ENCODE measurements around the gene GTF2A2.

GTF2A2 gene

GRCh38 chr15:59616379-59616778 lies 40.9 kb downstream of the GTF2A2 start:
- no peak for DNase-seq (ENCODE audit: extremely low read depth, low read depth)
- no peak for TF ChIP-seq CTCF (IDR thresholded peaks at IDR 0.05; ENCODE audit: low read depth, low read length)

- TF ChIP-seq CTCF (IDR thresholded peaks at IDR 0.05; ENCODE audit: low read depth, low read length) = no peak
- no peak for DNase-seq (ENCODE audit: extremely low read depth, low read depth)
Observed at GRCh38 chr15:59615661-59616060, 41.7 kb downstream of the GTF2A2 start.

DNA sequence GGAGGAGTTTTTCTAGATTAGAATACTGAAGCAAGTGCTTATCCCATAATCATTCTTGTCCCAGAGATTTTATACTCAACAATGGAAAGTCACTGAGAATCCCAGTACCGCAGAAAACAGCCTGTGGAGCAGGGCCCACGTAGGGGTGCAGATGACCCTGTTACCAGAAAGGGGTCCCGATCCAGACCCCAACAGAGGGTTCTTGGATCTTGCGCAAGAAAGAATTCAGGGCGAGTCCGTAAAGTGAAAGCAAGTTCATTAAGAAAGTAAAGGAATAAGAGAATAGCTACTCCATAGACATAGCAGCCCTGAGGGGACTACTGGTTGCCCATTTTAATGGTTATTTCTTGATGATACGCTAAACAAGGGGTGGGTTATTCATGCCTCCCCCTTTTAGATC lies 43.2 kb downstream of the GTF2A2 start:
- no peak for TF ChIP-seq CTCF (IDR thresholded peaks at IDR 0.05; ENCODE audit: low read depth, low read length)
- DNase-seq (ENCODE audit: extremely low read depth, low read depth) = no peak

DNA sequence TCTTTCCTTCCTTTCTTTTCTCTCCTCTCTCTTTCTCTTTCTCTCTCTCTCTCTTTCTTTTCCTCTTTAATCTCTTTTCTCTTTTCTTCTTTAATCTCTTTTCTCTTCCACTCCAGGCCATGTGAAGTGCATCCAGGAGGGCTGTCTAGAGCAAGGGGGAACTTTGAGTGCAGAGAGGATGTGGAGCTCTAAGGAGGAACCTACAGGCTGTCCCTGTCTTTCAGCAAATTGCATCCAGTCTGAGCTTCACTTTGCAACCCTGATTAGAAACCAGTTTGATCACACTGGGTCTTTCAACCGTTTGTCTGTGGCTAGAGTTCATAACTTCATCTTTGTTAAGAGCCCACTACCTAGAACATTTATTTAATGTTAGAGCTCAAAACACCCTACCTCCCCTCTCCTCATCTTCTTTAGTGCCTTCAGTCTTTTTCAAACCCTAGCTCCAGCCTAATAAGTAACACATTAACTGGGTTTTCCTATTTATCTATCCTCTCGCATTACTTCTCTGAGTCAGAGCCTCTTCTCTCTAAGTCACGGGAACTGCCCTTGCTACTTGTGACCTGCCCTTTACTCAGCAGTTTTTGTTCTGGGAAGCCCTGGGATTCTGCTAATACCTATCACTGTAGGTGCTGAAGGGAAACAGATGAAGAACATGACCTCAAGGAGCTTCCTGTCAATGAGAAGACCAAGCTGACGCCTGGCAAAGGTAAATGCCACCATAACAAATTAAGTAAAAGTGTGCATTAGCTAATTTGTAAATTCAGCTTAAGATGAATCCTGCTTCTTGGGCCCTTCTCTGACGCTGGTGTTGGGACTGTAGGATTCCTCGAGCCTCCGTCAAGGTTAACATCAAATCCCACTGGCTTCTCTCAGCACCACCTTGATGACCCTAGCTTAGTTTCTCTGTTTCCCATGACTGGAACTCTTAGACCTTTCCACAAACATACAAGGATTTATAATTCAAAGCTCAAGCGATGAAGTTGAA lies 45.7 kb downstream of the GTF2A2 start, which contains the start of gene GCNT3:
Gene GCNT3 (plus strand): TSS at position 508 of the 985 bp plus-strand sequence. CDS start 6,456 bp downstream, outside the sequence.
- TF ChIP-seq CTCF (IDR thresholded peaks at IDR 0.05; ENCODE audit: low read depth, low read length) = no peak
- no peak for DNase-seq (ENCODE audit: extremely low read depth, low read depth)

DNA sequence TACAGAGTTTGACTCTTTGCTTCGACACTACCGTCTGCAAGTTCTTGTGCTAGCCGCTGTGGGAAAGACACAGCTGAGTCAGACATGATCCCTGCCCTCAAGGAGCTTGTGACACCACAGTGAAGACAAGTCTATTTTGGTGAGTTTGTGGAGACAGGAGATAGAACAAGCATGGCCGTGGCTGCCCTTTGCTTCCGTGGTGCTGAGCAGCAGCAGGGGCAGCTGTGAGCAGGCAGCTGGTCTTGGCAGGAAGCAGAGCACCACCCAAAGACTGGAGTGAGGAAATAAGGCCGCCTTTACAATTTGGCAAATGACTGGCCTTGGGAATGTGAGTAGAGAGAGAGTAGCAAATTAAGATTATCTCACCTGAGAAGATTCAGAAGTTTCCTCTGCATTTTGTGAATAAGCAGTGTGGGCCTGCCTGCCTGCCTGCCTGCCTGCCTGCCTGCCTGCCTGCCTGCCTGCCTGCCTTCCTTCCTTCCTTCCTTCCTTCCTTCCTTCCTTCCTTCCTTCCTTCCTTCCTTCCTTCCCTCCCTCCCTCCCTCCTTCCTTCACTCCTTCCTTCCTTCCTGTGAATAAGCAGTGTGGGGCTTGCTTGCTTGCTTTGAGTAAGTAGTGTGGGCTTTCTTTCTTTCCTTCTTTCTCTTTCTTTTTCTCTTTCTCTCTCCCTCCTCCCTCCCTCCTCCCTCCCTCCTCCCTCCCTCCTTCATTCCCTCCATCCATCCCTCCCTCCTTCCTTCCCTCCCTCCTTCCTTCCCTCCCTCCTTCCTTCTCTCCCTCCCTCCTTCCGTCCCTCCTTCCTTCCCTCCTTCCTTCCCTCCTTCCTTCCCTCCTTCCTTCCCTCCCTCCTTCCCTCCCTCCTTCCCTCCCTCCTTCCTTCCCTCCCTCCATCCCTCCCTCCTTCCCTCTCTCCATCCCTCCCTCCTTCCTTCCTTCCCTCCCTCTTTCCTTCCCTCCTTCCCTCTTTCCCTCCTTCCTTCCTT lies 47.3 kb downstream of the GTF2A2 start:
- no peak for DNase-seq (ENCODE audit: extremely low read depth, low read depth)
- no peak for TF ChIP-seq CTCF (IDR thresholded peaks at IDR 0.05; ENCODE audit: low read depth, low read length)

DNA sequence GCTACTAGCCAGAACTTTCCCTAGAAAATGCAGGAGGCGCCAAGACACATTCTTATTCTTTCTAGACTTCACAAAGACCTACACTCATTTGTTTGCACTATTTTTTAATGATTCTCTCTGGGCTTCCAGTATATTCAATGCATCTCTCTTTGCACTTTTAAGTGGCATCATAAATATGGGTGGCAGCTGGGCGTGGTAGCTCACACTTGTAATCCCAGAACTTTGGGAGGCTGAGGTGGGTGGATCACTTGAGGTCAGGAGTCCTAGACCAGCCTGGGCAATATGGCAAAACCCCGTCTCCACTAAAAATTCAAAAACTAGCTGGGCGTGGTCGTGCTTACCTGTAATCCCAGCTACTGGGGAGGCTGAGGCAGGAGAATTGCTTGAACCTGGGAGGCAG lies 51.3 kb downstream of the GTF2A2 start:
- no peak for TF ChIP-seq CTCF (IDR thresholded peaks at IDR 0.05; ENCODE audit: low read depth, low read length)
- DNase-seq (ENCODE audit: extremely low read depth, low read depth) = no peak
